Cardiac fibroblast (primary cell): Measurements from ENCODE around the gene CNTF.

ENCODE experiments used
- DNase-seq, 2 donors: peaks; one replicate each; pipeline versions ENCODE4 v3.0.0 to v3.0.0-alpha.2; 2010; ENCODE audit warnings: low read depth in 2 of 2
- H3K4me3 ChIP-seq, 2 donors: replicated peaks in 1 of 2; 1 replicate in 1 of 2; 2 replicates in 1 of 2; pipeline ENCODE4 v1.5.1; 2011; ENCODE audit warnings: low read depth in 2 of 2, low read length in 2 of 2, mild to moderate bottlenecking in 2 of 2, moderate library complexity in 1 of 2
- CTCF ChIP-seq: IDR thresholded peaks from one replicate; pipeline ENCODE4 v1.5.1; 2011; ENCODE audit warnings: low read depth, mild to moderate bottlenecking, low read length, inconsistent platforms

Gene CNTF

GRCh38 chr11:58591659-58592058 lies 30.8 kb upstream of the CNTF start:
- TF ChIP-seq CTCF = no peak
- no peak overlapping the region for H3K4me3 ChIP-seq
- DNase-seq = no peak

GRCh38 chr11:58592760-58593472 lies 29.5 kb upstream of the CNTF start:
- no peak for TF ChIP-seq CTCF
- no peak for DNase-seq
- no peak overlapping the region for H3K4me3 ChIP-seq

GRCh38 chr11:58594826-58595225 lies 27.6 kb upstream of the CNTF start:
- DNase-seq = no peak
- TF ChIP-seq CTCF = no peak
- H3K4me3 ChIP-seq = no peak overlapping the region

GRCh38 chr11:58596621-58597020 lies 25.8 kb upstream of the CNTF start:
- no peak for TF ChIP-seq CTCF
- no peak overlapping the region for H3K4me3 ChIP-seq
- DNase-seq = no peak

GRCh38 chr11:58597486-58598144 lies 24.9 kb upstream of the CNTF start:
- DNase-seq = no peak
- no peak for TF ChIP-seq CTCF
- H3K4me3 ChIP-seq = no peak overlapping the region

GRCh38 chr11:58600510-58600909 lies 22.0 kb upstream of the CNTF start:
- no peak overlapping the region for H3K4me3 ChIP-seq
- no peak for TF ChIP-seq CTCF
- DNase-seq = no peak
